ENCODE results near the gene HS1BP3. TPM values are rescaled to one million over a fixed set of nuclear protein-coding genes. Genes with fewer than 3 reads are reported as not detected.

The HS1BP3 gene
- total and polyA plus RNA-seq, 2 of the 13 experiments (the other 11 are each of a cell fraction or from before 2014, with no cell fraction given), result 15.2 to 22.0 TPM

- TF ChIP-seq, protein P1, sequence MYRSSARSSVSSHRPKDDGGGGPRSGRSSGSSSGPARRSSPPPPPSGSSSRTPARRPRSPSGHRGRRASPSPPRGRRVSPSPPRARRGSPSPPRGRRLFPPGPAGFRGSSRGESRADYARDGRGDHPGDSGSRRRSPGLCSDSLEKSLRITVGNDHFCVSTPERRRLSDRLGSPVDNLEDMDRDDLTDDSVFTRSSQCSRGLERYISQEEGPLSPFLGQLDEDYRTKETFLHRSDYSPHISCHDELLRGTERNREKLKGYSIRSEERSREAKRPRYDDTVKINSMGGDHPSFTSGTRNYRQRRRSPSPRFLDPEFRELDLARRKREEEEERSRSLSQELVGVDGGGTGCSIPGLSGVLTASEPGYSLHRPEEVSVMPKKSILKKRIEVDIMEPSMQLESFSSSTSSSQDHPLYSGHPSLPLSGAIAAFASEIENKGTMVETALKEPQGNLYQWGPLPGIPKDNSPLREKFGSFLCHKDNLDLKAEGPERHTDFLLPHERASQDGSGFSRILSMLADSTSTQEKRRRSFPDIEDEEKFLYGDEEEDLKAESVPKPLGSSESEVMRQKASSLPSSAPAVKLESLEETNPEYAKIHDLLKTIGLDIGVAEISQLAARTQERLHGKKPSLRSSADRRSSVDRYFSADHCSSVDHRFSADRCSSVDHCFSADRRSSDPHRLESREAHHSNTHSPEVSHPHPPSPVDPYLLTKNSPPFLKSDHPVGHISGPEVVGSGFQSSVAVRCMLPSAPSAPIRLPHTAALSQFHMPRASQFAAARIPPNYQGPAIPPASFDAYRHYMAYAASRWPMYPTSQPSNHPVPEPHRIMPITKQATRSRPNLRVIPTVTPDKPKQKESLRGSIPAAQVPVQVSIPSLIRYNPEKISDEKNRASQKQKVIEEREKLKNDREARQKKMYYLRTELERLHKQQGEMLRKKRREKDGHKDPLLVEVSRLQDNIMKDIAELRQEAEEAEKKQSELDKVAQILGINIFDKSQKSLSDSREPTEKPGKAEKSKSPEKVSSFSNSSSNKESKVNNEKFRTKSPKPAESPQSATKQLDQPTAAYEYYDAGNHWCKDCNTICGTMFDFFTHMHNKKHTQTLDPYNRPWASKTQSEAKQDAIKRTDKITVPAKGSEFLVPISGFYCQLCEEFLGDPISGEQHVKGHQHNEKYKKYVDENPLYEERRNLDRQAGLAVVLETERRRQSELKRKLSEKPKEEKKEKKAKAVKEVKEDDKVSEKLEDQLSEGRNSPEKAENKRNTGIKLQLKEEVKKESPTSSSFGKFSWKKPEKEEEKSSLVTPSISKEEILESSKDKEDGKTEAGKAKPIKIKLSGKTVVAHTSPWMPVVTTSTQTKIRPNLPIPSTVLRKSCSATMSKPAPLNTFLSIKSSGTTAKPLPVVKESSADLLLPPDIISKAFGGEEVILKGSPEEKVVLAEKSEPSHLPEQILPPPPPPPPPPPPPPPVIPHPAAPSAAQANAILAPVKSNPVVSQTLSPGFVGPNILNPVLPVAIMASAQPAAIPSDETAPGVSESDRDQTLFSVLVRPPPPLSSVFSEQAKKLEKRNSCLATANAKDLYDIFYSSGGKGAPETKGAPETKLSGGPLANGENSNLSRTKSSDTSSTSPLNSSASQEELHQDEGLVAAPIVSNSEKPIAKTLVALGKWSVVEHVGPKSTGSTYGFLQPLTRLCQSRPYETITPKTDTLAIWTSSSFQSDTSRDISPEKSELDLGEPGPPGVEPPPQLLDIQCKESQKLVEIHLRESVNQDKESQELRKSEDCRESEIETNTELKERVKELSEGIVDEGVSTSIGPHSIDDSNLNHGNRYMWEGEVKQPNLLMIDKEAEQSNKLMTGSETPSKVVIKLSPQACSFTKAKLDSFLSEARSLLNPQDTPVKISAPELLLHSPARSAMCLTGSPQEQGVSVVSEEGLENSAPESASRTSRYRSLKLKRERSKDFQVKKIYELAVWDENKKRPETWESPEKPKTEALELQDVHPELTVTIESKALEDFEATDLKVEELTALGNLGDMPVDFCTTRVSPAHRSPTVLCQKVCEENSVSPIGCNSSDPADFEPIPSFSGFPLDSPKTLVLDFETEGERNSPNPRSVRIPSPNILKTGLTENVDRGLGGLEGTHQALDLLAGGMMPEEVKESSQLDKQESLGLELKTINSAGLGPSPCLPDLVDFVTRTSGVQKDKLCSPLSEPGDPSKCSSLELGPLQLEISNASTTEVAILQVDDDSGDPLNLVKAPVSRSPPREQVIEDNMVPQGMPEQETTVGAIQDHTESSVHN (CRISPR knock-in tag; IDR thresholded peaks at IDR 0.05), result no peak
- TF ChIP-seq, protein P2, sequence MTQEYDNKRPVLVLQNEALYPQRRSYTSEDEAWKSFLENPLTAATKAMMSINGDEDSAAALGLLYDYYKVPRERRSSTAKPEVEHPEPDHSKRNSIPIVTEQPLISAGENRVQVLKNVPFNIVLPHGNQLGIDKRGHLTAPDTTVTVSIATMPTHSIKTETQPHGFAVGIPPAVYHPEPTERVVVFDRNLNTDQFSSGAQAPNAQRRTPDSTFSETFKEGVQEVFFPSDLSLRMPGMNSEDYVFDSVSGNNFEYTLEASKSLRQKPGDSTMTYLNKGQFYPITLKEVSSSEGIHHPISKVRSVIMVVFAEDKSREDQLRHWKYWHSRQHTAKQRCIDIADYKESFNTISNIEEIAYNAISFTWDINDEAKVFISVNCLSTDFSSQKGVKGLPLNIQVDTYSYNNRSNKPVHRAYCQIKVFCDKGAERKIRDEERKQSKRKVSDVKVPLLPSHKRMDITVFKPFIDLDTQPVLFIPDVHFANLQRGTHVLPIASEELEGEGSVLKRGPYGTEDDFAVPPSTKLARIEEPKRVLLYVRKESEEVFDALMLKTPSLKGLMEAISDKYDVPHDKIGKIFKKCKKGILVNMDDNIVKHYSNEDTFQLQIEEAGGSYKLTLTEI (CRISPR knock-in tag; conservative IDR thresholded peaks at IDR 0.05), result no peak
- TF ChIP-seq ZNF275 (CRISPR knock-in tag; IDR thresholded peaks at IDR 0.05; ENCODE audit: borderline replicate concordance) (no peak), ZNF280B (CRISPR knock-in tag; IDR thresholded peaks at IDR 0.05; ENCODE audit: borderline replicate concordance) (no peak), KAT7 (CRISPR knock-in tag; IDR thresholded peaks at IDR 0.05; ENCODE audit: borderline replicate concordance) (no peak), POGZ (CRISPR knock-in tag; IDR thresholded peaks at IDR 0.05) (0 out of 2 replicates have a peak, but pooled peaks have one; percentile 15), RCOR2 (CRISPR knock-in tag; IDR thresholded peaks at IDR 0.05) (0 out of 2 replicates have a peak, but pooled peaks have one; percentile 33), MNT (IDR thresholded peaks at IDR 0.05) (no peak), NR2F6 (IDR thresholded peaks at IDR 0.05) (no peak), NR2F6 (CRISPR knock-in tag; IDR thresholded peaks at IDR 0.05) (no peak), STAT5B (CRISPR knock-in tag; IDR thresholded peaks at IDR 0.05) (no peak), PHB2 (IDR thresholded peaks at IDR 0.05; ENCODE audit: partially characterized antibody) (no peak)
- TF ChIP-seq, protein P3, sequence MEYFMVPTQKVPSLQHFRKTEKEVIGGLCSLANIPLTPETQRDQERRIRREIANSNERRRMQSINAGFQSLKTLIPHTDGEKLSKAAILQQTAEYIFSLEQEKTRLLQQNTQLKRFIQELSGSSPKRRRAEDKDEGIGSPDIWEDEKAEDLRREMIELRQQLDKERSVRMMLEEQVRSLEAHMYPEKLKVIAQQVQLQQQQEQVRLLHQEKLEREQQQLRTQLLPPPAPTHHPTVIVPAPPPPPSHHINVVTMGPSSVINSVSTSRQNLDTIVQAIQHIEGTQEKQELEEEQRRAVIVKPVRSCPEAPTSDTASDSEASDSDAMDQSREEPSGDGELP (IDR thresholded peaks at IDR 0.05; ENCODE audit: borderline replicate concordance, low read depth), result 0 out of 2 replicates have a peak, but pooled peaks have one; percentile 19
These were observed 41.4 kb downstream of the HS1BP3 start (continued) for GRCh38 chr2:20609349-20609994.

Data from HepG2 (cell line).